K562 (cell line): Measurements from ENCODE around the gene LMF2. TPM values are rescaled to one million over a fixed set of nuclear protein-coding genes. Genes with fewer than 3 reads are reported as not detected.

ENCODE experiments used
- CHCHD3 ChIP-seq: fragments of 250-450 bp; sonication (Bioruptor Pico); IDR thresholded peaks from 2 replicates; pipeline ENCODE4 v2.1.2; 2022; ENCODE audit warnings: mild to moderate bottlenecking
- ELF2 ChIP-seq: fragments of 250-450 bp; sonication (Bioruptor Pico); IDR thresholded peaks from 2 replicates; pipeline ENCODE4 v1.5.0; 2021; ENCODE audit warnings: mild to moderate bottlenecking
- GABPB2 ChIP-seq: fragments of 250-450 bp; sonication (Bioruptor Pico); conservative IDR thresholded peaks from 2 replicates; pipeline ENCODE4 v1.5.1; 2021; ENCODE audit warnings: mild to moderate bottlenecking
- HIVEP1 ChIP-seq: fragments of 250-450 bp; sonication (Bioruptor Pico); IDR thresholded peaks from 2 replicates; pipeline ENCODE4 v1.4.0; 2020; ENCODE audit warnings: mild to moderate bottlenecking
- HMG20B ChIP-seq: fragments of 250-450 bp; sonication (Bioruptor Pico); IDR thresholded peaks from 2 replicates; pipeline ENCODE4 v1.5.0; 2021; ENCODE audit warnings: mild to moderate bottlenecking
- HSF4 ChIP-seq: fragments of 250-450 bp; sonication (Bioruptor Pico); IDR thresholded peaks from 2 replicates; pipeline ENCODE4 v2.1.2; 2022; ENCODE audit warnings: mild to moderate bottlenecking, moderate library complexity, borderline replicate concordance
- KHSRP ChIP-seq: fragments of 450-650 bp; IDR thresholded peaks from 2 replicates; pipeline ENCODE4 v1.6.1; 2017
- MYNN ChIP-seq, 2 experiments: sonication (generic); formaldehyde crosslinking in 1 of 2; IDR thresholded peaks; 2 replicates each; pipeline versions ENCODE4 v1.5.0 to v1.6.1; 2016 to 2020; ENCODE audit warnings: antibody characterized with exemption in 1 of 2, missing genetic modification reagents in 1 of 2
- NBN ChIP-seq: fragments of 450-650 bp; IDR thresholded peaks from 2 replicates; pipeline ENCODE4 v1.6.1; 2016; ENCODE audit warnings: low read depth, mild to moderate bottlenecking
- NFE2 ChIP-seq: IDR thresholded peaks from 2 replicates; pipeline ENCODE4 v1.6.1; 2014; ENCODE audit warnings: antibody characterized with exemption, low read depth
- NFIC ChIP-seq: fragments of 450-650 bp; IDR thresholded peaks from 2 replicates; pipeline ENCODE4 v1.6.1; 2017; ENCODE audit warnings: mild to moderate bottlenecking, inconsistent platforms
- POLR2B ChIP-seq: fragments of 450-650 bp; IDR thresholded peaks from 2 replicates; pipeline ENCODE4 v1.6.1; 2018; ENCODE audit warnings: low read depth; ENCODE audit not compliant: partially characterized antibody
- SRSF9 ChIP-seq: fragments of 200-400 bp; formaldehyde crosslinking; IDR thresholded peaks from 2 replicates; pipeline ENCODE4 v1.6.1; 2017; ENCODE audit warnings: low read depth, low read length, borderline replicate concordance
- TSC22D4 ChIP-seq: fragments of 450-650 bp; IDR thresholded peaks from 2 replicates; pipeline ENCODE4 v1.6.1; 2016; ENCODE audit warnings: missing genetic modification characterization, missing biosample characterization, control low read depth
- XRCC5 ChIP-seq: fragments of 200-400 bp; formaldehyde crosslinking; IDR thresholded peaks from 2 replicates; pipeline ENCODE4 v1.6.1; 2017; ENCODE audit warnings: low read depth, mild to moderate bottlenecking, low read length
- ZBTB8A ChIP-seq: fragments of 450-650 bp; IDR thresholded peaks from 2 replicates; pipeline ENCODE4 v1.6.1; 2018; ENCODE audit warnings: mild to moderate bottlenecking, moderate library complexity; ENCODE audit not compliant: partially characterized antibody
- ZNF77 ChIP-seq: fragments of 250-450 bp; sonication (Bioruptor Pico); IDR thresholded peaks from 2 replicates; pipeline ENCODE4 v1.5.0; 2020
- ZNF830 ChIP-seq: fragments of 250-450 bp; sonication (Bioruptor Pico); IDR thresholded peaks from 2 replicates; pipeline ENCODE4 v1.5.0; 2021; ENCODE audit warnings: mild to moderate bottlenecking
- polyA plus RNA-seq, 8 experiments: library from polyadenylated mRNA; depleted of rRNA in 4 of 8; stranded (reverse) in 5 of 8; unstranded in 3 of 8; fragments of >200 nt; fragmentation: Nextera tagmentation in 2 of 8; fragmentation: Illumina TruSeq in 1 of 8; extraction: Ambion mirVana in 2 of 8; extraction: Trizol in 1 of 8; gene quantifications; 2 replicates each; pipeline versions ENCODE4 v1.2.1 to v1.2.3, GENCODE V29; 2011 to 2014; ENCODE audit warnings: inconsistent platforms in 1 of 8, missing spikeins in 1 of 8
- total RNA-seq, 7 experiments: library from RNA; depleted of rRNA in 6 of 7; stranded (reverse); fragments of >200 nt in 6 of 7; fragmentation: Illumina TruSeq in 2 of 7; extraction: Trizol in 2 of 7; gene quantifications; 2 replicates each; pipeline versions ENCODE4 v1.2.1 to v1.2.3, GENCODE V29; 2011 to 2021; ENCODE audit warnings: low replicate concordance in 1 of 7
- TF ChIP-seq, protein P1 (sequence below): conservative IDR thresholded peaks from 2 replicates; pipeline ENCODE4 v1.6.1; 2011; ENCODE audit warnings: low read depth, mild to moderate bottlenecking, low read length; ENCODE audit not compliant: control insufficient read depth
- TF ChIP-seq, protein P2 (sequence below): fragments of 200-800 bp; sonication (Bioruptor generic); IDR thresholded peaks from 2 replicates; pipeline ENCODE4 v1.6.1; 2017; ENCODE audit warnings: missing genetic modification characterization, missing compliant biosample characterization
- TF ChIP-seq, protein P3 (sequence below): IDR thresholded peaks from 2 replicates; pipeline ENCODE4 v1.6.1; 2012; ENCODE audit warnings: low read depth, low read length, improper control_type of control experiment, borderline replicate concordance
- TF ChIP-seq, protein P4 (sequence below): fragments of 450-650 bp; formaldehyde crosslinking; IDR thresholded peaks from 2 replicates; pipeline ENCODE4 v1.4.0; 2022; ENCODE audit warnings: missing genetic modification characterization

The LMF2 gene
- total and polyA plus RNA-seq, 9 of the 15 experiments (the other 6 are each of a cell fraction or from before 2014, with no cell fraction given): 0.08 to 37.1 (median 7.6) TPM

DNA sequence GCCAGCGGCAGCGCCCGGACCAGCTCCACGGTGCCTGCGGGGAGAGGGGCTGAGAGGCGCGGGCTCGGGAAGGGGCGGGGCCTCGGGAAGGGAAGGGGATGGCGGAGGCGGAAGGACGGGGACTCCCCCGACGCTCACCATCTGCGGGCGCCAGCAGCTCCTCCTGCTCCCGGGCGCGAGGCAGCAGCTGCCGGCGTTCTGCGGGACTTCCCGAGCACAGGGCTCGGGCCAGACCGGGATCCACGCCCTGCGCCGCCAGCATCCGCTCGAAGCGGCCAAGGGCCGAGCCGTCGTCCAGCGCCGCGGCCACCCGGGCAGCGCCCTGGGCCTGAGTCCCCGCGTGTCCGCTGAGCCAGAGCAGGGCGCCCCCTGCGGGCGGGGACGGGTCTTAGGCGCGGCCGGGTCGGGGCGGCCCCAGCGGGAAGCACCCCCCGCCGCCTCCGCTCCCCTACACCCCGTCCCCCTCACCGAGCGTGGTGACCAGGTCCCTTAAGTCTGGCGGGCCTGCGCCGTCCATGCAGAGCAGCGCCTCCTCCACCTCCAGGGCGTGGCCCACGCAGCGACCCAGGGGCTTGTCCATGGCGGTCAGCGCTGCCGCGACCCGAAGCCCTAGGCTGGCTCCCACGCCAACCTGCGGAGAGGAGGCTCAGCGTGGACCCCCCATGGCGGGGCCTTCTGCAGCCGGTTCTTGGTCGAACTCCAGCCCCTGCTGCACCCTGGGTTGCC, 18.8 kb upstream of the LMF2 start (continued):
- TF ChIP-seq ZBTB8A (no peak), NFIC (peak; percentile 28; the same call in 1 of the 2 replicates), HIVEP1 (CRISPR knock-in tag) (peak; percentile 67; the same call in 1 of the 2 replicates), TSC22D4 (tag) (no peak), NBN (no peak), XRCC5 (no peak), NFE2 (no peak), ELF2 (no peak), ZNF830 (CRISPR knock-in tag) (0 out of 2 replicates have a peak, but pooled peaks have one; percentile 26), GABPB2 (no peak), SRSF9 (no peak), CHCHD3 (CRISPR knock-in tag) (no peak), POLR2B (no peak), KHSRP (no peak), HMG20B (CRISPR knock-in tag) (no peak), MYNN (IDR thresholded peaks at IDR 0.05) (no peak), MYNN (CRISPR knock-in tag; IDR thresholded peaks at IDR 0.05) (no peak), HSF4 (no peak), ZNF77 (CRISPR knock-in tag) (no peak)
- TF ChIP-seq, protein P1, sequence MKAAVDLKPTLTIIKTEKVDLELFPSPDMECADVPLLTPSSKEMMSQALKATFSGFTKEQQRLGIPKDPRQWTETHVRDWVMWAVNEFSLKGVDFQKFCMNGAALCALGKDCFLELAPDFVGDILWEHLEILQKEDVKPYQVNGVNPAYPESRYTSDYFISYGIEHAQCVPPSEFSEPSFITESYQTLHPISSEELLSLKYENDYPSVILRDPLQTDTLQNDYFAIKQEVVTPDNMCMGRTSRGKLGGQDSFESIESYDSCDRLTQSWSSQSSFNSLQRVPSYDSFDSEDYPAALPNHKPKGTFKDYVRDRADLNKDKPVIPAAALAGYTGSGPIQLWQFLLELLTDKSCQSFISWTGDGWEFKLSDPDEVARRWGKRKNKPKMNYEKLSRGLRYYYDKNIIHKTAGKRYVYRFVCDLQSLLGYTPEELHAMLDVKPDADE: 0 out of 2 replicates have a peak, but pooled peaks have one; percentile 20
- TF ChIP-seq, protein P2, sequence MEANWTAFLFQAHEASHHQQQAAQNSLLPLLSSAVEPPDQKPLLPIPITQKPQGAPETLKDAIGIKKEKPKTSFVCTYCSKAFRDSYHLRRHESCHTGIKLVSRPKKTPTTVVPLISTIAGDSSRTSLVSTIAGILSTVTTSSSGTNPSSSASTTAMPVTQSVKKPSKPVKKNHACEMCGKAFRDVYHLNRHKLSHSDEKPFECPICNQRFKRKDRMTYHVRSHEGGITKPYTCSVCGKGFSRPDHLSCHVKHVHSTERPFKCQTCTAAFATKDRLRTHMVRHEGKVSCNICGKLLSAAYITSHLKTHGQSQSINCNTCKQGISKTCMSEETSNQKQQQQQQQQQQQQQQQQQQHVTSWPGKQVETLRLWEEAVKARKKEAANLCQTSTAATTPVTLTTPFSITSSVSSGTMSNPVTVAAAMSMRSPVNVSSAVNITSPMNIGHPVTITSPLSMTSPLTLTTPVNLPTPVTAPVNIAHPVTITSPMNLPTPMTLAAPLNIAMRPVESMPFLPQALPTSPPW (CRISPR knock-in tag): peak; percentile 69
- TF ChIP-seq, protein P3, sequence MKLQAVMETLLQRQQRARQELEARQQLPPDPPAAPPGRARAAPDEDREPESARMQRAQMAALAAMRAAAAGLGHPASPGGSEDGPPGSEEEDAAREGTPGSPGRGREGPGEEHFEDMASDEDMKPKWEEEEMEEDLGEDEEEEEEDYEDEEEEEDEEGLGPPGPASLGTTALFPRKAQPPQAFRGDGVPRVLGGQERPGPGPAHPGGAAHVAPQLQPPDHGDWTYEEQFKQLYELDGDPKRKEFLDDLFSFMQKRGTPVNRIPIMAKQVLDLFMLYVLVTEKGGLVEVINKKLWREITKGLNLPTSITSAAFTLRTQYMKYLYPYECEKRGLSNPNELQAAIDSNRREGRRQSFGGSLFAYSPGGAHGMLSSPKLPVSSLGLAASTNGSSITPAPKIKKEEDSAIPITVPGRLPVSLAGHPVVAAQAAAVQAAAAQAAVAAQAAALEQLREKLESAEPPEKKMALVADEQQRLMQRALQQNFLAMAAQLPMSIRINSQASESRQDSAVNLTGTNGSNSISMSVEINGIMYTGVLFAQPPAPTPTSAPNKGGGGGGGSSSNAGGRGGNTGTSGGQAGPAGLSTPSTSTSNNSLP: no peak
- TF ChIP-seq, protein P4, sequence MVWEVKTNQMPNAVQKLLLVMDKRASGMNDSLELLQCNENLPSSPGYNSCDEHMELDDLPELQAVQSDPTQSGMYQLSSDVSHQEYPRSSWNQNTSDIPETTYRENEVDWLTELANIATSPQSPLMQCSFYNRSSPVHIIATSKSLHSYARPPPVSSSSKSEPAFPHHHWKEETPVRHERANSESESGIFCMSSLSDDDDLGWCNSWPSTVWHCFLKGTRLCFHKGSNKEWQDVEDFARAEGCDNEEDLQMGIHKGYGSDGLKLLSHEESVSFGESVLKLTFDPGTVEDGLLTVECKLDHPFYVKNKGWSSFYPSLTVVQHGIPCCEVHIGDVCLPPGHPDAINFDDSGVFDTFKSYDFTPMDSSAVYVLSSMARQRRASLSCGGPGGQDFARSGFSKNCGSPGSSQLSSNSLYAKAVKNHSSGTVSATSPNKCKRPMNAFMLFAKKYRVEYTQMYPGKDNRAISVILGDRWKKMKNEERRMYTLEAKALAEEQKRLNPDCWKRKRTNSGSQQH (CRISPR knock-in tag): no peak
